Endometrial microvascular endothelial cells (primary cell): Measurements from ENCODE around the gene KRT17. TPM values are rescaled to one million over a fixed set of nuclear protein-coding genes. Genes with fewer than 3 reads are reported as not detected.
"Not testable (repeated sequence)": the region's sequence is repeated elsewhere in the genome, so short reads cannot be mapped to it uniquely, and the experiment has no call there.

Experiments used
- in situ Hi-C: cut with HindIII; loops from 2 replicates; pipeline ENCODE4 v1.10.0; 2017; ENCODE audit warnings: low sequenced_read_pairs, low pct_unique_long_range_greater_than_20kb; ENCODE audit errors: inconsistent ontology term
- total RNA-seq: library from RNA; depleted of rRNA; stranded (reverse); fragments of >200 nt; gene quantifications from one replicate; pipeline ENCODE4 v1.2.3, GENCODE V29; 2015; ENCODE audit errors: inconsistent ontology term

The KRT17 gene
- total RNA-seq, 1 donor from 2014 or later, result not detected

DNA sequence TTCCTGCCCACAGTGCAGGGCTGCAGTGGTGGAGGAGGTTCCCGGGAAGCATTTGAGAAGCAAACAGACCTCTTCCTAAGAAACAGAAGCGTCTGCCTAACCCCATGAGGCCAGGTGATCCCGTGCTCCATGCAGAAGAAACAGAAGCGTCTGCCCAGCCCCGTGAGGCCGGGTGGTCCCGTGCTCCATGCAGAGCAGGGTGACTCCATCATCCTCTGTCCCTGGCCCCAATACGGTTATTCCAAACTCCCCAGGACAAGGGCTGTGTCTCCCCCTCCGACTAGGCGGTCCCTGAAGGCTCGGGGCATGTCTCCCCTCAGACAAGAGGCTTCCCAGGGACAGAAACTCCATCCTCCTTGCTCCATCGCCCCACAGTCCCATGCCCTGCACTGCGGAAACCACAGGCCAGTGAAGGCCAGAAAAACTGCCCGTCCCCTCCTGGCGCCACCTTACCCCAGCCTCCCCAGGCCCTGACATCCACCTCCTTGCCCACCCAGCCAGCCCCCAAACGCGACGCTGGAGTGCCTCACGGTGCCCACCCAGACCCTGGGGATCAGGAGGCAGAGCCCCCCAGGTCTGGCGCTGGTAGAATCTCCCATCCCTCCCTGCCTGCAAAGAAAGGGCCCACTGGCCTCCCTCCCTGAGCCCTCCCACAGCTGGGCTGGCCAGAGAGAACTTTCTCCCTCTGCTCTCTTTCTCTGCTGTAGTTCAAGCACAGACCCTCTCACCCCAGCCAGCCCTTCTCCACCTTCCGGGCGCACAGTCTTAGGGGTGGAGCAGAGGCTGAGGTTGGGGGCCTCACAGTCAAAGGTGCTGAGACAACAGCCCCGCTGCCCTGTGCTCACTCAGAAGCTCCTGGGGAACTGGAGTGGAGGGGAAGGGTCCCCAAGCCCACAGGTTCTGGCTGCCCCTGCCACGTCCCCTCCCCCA is 30.6 kb upstream of the KRT17 start:
- in situ Hi-C loops, result no loop called here

DNA sequence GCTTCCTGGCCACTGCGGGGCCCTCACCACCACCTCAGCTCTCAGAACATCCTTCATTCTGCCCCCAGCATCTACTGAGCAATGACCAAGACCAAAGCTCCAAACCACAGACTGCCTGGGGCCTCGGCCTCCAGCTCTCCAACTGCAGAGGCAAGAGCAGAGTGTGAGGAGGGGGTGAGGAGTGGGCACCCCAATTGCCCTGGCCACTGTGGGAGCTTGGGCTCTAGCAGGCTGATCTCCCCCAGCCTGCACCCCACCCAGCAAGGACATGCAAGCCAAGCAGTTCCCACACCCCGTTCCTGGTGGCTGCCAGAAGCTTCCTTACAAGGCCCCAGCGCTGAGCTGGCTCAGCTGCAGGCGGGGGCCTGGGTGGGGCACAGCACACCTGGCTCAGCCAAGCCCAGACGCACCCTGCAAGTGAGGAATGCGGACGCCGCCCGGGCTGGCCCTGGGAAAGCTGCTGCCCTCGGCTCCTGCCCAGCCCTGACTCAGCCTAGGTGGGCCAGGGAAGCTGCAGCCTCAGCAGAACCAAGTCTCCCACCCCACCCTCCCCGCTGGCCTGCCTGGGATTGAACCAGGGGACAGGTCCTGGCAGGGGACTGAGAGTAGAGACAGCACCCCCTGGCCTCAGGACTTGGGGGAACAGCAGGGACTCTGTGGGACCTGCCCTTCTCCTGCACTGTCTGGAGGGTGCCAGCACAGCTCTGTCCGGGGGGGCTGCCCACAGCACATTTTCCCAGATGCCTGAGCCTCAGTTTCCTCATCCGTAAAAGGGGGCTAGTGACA is 29.7 kb upstream of the KRT17 start:
- in situ Hi-C loops, result no loop called here

DNA sequence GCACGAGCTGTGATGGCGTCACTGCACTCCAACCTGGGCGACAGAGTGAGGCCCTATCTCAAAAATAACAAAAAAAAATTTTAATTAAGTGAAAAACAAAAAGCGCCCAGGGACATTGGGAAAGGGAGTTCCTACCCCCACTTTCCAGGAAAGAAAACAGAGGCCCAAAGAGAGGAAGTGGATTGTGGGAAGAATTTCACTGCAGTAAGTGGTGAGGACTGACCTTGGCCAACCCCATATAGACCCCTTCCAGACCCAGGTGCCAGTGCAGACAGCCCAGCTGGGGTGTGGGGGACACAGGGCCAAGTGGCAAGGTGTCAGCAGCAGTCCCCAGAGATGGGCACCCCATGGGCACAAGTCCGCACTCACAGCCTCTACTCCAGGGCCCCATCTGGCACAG is 29.0 kb upstream of the KRT17 start:
- in situ Hi-C loops, result no loop called here

DNA sequence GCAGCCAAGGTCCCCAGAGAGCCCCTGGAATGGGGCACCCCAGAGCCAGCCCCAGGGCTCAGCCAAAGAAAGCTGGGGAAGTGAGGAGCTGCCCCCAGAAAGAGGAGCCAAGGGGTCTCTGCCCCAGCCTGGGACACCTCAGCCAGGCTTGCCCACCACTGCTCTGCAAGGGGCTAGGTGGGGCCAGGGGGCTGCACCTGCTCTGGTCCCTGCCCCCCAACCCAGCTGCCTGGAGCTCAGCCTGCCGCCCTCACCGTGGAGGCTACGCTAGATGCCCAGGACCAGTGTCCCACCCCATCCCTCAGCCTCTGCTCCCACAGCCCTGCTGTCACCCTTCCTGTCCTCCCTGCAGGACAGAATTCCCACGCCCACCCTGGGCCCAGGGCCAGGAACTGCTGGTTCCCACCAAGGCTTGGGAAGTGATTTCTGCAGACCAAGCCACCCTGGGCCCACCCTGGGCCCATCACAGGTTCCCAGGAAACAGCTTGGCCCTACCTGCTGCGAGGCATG is 28.1 kb upstream of the KRT17 start:
- in situ Hi-C loops, result no loop called here

DNA sequence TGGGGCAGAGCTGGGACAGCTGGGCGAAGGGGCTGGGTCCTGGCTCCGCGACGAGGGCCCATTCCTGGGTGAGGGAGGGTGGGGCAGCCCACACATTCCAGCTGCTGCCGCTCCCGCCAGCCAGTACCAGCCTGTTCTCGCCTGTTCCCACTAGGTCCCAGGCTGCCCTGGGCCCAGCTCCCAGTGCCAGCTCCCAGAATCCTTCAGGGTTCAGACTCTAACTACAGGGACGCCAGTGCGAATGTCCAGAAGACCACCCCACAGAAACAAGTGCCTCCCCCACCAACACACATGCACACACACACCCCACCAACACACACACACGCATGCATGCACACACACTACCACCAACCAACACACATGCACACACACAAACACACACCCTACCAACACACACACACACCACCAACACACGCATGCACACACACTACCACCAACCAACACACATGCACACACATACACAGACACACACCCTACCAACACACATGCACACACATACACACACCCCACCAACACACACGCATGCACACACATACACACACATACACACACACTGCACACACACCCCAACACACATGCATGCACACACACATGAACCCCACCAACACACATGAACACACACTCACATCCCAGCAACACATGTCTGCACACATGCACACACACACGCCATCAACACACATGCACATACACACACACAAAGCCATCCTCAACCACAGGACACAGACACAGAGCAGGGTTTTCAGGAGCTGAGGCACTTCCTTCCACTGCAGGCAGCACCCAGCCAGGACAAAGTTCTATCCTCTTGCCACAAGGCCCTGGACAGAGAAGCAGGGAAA is 27.5 kb upstream of the KRT17 start:
- in situ Hi-C loops, result no loop called here

DNA sequence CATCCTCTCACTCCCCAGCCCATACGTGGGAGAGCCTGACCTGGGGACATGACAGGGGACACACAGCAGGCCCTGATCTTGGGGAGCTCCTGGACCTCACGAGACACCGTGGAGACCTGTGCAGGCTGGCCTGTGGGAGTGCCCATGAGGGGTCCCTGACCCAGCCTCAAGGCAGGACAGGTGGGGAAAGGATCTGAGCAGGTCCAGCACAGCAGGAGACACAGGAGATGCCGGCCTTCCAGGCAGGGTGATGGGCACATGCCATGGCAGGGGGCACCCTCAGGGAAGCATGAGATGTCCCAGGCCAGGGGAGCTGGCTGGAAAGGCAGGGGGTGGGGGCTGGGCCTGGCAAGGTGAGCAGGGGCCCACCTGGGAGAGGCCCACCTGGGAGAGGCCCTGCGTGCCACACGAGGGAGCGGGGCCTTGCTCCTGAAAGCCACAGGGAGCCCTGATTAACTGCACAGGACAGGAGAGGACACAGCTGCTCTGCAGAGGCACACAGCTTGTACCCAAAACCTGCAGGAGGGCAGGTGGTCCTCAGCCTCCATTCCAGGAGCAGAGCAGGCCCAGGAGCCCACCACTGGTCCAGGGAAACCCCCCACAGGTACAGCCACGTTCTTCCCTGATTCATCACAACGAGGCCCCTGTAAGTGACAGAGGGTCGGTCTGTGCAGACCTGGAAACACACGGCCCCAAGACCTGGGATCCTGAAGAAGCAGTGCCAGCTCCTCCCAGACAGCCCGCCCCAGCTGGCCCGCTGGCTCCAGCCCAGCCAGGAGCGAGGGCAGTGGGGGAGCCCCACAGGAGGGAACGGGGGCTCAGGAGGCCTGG is 26.6 kb upstream of the KRT17 start:
- in situ Hi-C loops, result no loop called here

DNA sequence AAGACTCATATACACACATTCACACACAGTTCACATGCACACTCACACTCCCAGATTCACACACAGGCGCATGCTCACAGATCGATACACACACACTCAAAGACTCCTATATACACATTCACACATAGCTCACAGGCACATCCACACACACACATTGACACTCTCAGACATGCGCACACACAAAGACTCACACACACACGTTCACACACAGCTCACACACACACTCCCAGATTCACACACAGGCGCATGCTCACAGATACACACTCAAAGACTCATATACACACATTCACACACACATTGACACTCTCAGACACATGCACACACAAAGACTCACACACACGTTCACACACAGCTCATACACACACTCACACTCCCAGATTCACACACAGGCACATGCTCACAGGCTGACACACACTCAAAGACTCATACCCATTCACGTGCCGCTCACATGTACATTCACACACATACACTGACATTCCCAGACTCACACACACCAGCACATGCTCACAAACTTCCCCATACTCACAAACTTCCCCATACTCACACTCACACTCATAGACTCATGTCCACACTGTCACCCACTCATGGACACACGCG is 25.6 kb upstream of the KRT17 start:
- in situ Hi-C loops, result no loop called here

DNA sequence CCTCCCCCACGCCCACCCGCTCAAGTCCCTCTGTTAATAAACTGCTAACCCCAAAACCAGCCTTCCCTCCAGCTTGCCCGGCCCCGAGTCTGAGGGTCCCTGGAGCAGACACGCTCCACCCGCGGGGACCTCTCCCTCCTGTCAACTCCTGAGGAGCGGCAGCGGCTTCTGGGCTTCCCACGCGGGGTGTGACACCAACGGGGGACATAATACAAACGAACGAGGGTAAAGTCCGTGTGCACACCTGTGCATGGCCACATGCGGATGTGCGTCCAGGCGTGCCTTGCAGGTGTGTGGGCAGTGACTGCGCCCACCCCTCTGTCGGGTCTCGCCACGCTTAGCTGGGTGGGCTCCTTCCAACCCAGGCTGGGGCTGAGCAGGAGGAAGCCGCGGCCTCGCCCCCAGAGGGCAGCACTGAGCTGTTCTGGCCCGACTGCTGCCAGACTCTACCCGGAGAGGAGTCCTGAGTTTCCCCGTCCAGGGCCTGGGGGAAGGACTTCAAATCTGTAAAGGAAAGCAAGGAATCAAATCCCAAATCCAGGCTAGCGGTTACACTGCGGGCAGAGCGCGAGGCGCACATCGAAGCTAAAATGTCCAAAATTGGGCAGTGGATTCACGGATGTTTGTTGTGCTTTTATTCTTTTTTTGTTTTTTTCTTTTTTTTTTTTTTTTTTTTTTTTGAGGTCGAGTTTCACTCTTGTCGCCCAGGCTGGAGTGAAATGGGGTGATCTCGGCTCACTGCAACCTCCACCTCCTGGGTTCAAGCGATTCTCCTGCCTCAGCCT is 24.2 kb upstream of the KRT17 start:
- in situ Hi-C loops, result no loop called here

DNA sequence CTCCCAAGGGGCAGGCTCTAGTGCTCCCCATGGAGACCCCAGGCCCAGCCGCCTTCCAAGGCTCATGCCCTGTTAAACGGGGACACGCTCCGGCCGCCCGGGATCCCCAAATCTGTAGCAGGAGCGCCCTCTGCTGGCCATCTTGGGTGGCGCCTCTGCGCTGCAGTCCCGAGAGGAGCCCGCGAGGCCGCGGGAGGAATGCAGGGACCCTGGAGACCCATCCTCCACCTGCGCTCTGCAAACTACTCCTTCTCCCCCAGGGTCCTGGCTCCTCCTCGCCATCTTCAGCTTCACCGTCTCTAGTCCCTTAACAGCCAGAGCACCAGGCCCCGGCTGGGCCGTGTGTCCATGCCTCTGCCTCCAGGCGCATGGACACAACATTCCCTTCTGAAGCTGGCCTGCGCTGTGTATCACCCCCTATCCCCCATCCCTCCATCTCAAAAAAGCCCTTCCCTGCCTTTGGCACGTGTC is 23.6 kb upstream of the KRT17 start:
- in situ Hi-C loops, result no loop called here

DNA sequence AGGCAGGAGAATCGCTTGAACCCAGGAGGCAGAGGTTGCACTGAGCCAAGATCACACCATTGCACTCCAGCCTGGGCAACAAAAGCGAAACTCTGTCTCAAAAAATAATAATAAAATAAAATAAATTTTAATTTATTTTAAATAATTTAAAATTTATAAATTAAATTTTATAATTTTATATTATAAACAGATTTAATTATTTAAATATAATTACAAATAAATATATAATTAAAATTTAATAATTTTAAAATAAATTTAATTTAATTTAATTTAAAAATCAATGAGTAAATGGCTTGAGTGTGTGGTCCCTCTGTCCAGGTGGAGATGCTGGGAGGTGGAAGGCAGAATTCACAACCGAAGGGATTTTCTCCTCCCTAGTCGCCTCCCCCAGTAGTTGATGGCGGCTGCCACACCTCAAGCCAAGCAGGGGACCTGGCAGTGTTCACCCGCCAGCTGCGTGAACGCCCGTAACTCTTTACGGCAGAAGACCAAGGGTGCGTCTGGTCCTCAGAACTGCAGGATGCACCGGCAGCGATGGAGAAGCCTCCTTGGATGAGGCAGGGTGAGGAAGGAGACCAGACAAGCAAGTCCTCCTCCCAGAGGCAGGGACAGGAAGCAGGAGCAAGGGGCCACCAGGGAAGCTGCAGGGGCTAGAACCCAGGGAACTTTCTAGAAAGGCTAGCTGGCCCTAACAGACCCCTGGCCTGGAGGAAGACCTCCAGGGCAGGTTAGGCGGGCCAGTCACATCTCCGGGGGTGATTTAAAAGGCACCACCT is 22.9 kb upstream of the KRT17 start:
- in situ Hi-C loops, result no loop called here

DNA sequence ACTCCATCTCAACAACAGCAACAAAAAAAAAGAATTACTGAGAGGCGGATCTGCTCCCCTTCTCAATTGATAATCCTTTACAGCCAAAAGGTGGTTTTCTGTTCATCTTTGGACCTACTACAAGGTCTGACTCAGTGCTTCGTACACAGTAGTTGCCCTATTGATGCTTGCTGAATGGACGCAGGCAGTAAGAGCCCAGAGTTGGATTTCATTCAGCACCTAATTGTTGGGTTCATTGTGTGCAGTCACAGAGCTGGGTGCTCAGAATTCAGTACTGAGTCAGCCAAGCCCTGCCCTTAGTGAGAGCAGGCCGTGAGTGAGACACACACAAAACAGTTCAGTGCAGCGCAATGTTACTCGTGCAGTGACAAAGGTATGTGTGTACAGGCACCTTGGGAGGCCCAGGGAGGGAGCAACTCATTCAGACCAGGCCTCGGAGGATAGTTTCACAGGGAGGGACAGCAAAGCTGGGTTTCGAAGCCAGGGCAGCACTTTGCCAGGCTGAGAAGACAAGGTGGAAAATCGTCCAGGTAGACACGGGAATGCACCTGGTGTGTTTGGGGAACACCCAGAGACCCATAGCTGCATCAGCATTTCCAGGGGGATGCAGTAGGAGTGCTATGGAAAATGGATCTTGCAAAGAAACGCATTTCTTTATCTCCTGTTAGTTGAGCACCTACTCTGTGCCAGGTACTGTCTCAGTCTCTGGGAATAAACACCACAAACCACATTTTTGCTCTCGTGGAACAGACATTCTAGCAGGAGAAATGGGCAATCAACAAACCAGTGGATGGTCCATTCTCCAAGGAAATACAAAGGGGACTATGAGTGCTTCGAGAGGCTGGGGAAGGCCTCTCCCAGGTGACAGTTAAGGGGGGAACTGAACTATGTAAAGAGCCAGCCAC is 18.1 kb upstream of the KRT17 start:
- in situ Hi-C loops, result no loop called here

DNA sequence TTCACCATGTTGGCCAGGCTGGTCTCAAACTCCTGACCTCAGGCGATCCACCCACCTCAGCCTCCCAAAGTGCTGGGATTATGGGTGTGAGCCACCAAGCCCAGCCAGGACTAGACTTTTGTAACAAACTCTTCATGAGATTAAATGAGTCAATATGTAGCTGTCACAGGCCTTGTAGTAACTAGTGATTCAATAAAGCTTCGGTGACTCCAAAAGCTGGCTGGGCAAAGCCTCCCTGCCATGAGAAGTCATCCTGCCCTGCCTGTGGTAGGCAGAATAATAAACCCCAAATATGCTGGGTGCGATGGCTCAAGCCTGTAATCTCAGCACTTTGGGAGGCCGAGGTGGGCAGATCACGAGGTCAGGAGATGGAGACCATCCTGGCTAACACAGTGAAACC is 16.2 kb upstream of the KRT17 start:
- in situ Hi-C loops, result not testable (repeated sequence)

DNA sequence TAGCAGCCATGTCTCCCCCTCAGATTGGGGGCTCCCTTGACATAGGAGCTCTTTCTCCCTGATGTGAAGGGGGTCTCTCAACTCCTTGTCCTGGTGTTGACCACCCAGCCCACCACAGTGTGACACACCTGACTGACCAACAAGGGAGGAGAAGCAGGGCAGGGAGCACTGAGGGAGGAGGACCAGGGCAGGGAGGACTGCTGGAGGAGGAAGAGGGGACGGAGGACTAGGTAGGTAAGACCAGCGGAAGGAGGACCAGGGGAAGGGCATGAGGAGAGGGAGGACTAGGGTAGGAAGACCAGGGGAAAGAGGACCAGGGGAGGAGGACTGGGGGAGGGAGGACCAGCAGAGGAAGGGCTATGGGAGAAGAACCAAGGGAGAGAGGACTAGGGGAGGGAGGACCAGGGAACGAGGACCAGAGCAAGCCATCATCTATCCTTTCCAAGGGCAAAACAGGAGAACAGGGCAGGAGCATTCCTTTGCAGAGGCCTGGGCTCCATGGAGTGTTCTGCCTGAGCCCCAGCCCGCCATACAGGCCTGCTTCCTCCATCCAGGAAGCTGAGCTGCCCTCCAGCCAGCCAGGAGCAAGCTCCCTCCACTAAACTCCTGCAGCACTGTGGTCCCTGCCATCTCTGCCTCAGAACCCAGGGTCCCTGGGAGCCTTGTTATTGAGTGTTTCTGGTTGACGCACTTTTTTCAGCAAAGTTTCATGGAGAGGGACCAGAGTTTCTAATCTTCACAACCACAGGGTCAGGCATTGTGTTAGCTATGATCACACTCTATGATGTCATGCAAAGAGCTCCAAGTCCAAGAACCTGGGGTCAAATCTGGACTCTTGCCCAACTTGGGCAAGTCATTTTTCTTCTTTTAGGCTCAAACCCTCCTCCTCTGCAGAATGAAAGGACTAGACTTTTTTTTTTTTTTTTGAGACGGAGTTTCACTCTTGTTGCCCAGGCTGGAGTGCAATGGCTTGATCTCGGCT is 15.4 kb upstream of the KRT17 start:
- in situ Hi-C loops, result loop anchor here (10.0 kb wide), 1 partner anchor 95 kb away; no protein-coding TSS in a partner anchor

DNA sequence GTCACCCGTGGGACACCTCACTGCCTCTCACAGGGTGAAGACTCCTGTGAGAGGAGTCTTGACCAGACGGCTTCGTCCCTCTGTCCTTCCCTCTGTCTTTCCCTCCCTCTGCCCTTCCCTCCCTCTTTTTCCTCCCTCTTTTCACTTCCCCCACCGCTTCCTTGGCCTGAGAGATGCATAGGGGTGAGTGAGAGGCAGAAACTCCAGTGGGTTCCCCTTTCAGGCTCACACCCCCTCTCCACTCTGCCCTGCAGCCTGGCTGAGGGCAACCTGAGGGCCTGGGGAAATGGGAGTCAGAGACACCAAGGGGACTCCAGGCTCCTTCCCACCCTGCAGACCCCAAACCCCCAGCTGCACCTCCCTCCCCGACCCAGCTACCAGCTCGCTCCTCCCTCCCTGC is 14.6 kb upstream of the KRT17 start:
- in situ Hi-C loops, result loop anchor here (10.0 kb wide), 1 partner anchor 94 kb away; no protein-coding TSS in a partner anchor
